ENCODE measurements around the gene RNH1. TPM values are rescaled to one million over a fixed set of nuclear protein-coding genes. Genes with fewer than 3 reads are reported as not detected.

RNH1 gene
- total and polyA plus RNA-seq, 2 of the 8 experiments (the other 6 are each of a cell fraction or from before 2014, with no cell fraction given): 48.7 to 49.8 TPM

- TF ChIP-seq CHD7 (IDR thresholded peaks at IDR 0.05; ENCODE audit: insufficient replicate concordance, low read length): no peak
- no peak for TF ChIP-seq KDM1A (IDR thresholded peaks at IDR 0.05; ENCODE audit: borderline replicate concordance, low read length)
- TF ChIP-seq RXRA (IDR thresholded peaks at IDR 0.05; ENCODE audit: insufficient read depth, low read depth, low read length): no peak
- TF ChIP-seq RAD21 (IDR thresholded peaks at IDR 0.05 in 1 of 2, conservative IDR thresholded peaks at IDR 0.05 in 1 of 2; ENCODE audit: low read depth in 2 of 2, low read length in 2 of 2): no peak
- TF ChIP-seq KDM5A (IDR thresholded peaks at IDR 0.05; ENCODE audit: low read length): no peak
- TF ChIP-seq USF2 (IDR thresholded peaks at IDR 0.05; ENCODE audit: low read length): no peak
- no peak for TF ChIP-seq HDAC2 (IDR thresholded peaks at IDR 0.05; ENCODE audit: borderline replicate concordance in 1 of 2, low read depth in 2 of 2, low read length in 2 of 2)
- TF ChIP-seq ATF2 (IDR thresholded peaks at IDR 0.05; ENCODE audit: low read length): no peak
Measured at GRCh38 chr11:464316-464715, 42.7 kb downstream of the RNH1 start (continued).

All from H1 (cell line).